LNCaP clone FGC (cell line): ENCODE measurements around the gene ZNF608.
A peak's percentile ranks its signal among the peaks of the same experiment; 100 is the strongest.

Experiments
- DNase-seq: peaks from one replicate; pipeline ENCODE4 v3.0.0-alpha.2; 2011; ENCODE audit warnings: low read depth
- H3K4me3 ChIP-seq: 2 replicates; pipeline ENCODE4 v1.5.1; 2011; ENCODE audit warnings: mild to moderate bottlenecking, low read depth, low read length, control low read depth
- TF ChIP-seq, protein P1 (sequence below): IDR thresholded peaks from 2 replicates; pipeline ENCODE4 v1.5.1; 2012; ENCODE audit warnings: mild to moderate bottlenecking; ENCODE audit not compliant: control insufficient read depth, insufficient read depth; ENCODE audit errors: extremely low read depth

ZNF608 gene

DNA sequence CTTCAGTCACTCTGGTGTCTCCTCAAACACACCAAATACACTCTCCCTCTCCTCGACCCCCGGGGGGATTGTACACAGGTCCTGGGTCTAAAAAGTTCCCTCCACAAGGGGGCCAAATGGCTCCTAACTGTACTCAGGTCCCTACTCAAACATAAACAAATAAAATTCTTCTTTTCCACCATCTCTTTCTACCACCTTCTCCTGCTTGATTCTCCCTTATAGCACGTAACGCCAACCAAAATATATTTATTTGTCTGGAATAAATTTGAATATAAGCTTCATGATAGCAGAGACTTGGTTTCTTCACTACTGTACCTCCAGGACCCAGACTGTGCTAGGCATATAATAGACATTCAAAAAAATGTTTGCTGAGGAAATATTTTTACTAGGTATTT, 21.4 kb downstream of the ZNF608 start:
- H3K4me3 ChIP-seq: no peak overlapping the region
- TF ChIP-seq, protein P1, sequence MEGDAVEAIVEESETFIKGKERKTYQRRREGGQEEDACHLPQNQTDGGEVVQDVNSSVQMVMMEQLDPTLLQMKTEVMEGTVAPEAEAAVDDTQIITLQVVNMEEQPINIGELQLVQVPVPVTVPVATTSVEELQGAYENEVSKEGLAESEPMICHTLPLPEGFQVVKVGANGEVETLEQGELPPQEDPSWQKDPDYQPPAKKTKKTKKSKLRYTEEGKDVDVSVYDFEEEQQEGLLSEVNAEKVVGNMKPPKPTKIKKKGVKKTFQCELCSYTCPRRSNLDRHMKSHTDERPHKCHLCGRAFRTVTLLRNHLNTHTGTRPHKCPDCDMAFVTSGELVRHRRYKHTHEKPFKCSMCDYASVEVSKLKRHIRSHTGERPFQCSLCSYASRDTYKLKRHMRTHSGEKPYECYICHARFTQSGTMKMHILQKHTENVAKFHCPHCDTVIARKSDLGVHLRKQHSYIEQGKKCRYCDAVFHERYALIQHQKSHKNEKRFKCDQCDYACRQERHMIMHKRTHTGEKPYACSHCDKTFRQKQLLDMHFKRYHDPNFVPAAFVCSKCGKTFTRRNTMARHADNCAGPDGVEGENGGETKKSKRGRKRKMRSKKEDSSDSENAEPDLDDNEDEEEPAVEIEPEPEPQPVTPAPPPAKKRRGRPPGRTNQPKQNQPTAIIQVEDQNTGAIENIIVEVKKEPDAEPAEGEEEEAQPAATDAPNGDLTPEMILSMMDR: no peak
- DNase-seq: no peak

GRCh38 chr5:124724357-124725039, 21.9 kb downstream of the ZNF608 start:
- H3K4me3 ChIP-seq: no peak overlapping the region
- DNase-seq: no peak
- TF ChIP-seq, protein P1: no peak

DNA sequence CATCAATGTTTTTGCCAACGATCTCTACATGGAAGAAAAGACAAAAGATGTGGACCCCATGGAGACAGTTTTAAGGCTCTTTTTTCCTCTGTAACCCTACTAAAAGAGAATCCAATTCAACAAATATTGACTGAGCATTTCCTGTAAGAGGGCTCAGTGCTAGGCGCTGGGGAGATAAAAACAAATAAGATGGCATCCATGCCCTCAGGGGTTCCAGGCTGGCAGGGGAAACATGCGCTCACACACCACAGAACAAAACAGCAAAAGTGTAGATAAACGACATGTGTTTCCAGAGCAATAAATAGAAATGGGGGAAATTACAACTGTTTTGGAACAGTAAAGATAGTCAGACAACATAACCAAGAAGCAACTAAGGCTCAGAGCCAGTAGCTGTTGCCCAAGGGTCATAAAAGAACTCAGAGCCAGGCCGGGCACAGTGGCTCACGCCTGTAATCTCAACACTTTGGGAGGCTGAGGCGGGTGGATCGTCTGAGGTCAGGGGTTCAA, 25.2 kb downstream of the ZNF608 start:
- TF ChIP-seq, protein P1: no peak
- no peak for DNase-seq
- no peak overlapping the region for H3K4me3 ChIP-seq

DNA sequence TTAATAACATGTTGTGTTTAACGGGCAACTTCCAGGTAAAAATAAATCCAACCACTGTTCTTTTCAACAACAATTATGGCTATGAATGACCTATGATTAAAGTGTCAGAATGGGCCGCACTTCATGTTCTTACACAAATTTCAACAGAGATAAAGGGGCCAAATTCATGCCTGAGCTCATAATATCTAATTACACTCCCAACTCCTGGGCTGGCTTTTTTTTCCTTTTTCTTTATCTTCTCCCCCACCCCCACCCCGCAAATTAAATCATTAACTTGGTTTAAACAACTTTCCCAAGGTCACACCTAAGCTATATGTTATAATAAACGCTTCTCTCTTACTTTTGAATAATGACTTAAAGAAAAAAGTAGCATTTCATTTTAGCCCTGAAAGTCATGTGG, 25.8 kb downstream of the ZNF608 start:
- H3K4me3 ChIP-seq: no peak overlapping the region
- TF ChIP-seq, protein P1: no peak
- no peak for DNase-seq

DNA sequence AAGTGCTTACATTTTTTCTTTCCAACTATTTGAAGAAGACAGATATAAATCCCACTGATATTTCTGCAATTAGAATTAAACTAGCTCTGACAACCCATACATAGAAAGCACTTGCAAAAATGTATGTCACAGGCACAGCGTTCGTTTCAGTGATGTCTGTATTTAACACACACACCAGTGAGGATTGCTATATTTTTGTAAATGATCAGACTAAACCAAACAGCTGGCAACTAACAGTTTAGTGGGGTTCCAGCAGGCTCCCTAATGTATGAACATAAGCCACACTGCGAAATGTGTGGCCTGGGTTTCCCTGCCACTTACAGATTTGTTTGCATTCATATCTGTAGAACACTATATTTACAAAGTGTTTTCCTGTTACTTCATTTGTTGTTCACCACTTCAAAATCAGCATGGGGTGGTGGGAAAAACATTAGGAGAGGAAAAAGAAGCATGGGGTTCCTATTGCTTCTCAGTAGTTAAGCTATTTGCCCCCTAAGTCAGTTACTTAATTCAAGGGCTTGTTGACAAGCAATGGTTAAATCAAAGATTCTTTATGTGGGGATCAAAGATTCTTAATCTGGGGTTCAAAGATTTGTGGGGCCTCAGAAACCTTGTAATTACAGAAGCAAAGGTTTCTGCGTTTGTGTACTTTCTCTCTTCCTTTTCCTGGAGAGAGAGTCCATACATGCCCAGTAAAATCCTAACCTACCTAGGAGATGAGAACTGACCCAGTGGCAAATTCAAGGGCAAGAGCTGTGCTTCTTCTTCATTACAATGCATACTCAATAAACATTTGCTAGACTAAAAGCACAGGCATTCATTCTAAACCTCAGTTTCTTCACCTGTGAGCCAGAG, 27.1 kb downstream of the ZNF608 start:
- no peak for DNase-seq
- no peak overlapping the region for H3K4me3 ChIP-seq
- TF ChIP-seq, protein P1: no peak

DNA sequence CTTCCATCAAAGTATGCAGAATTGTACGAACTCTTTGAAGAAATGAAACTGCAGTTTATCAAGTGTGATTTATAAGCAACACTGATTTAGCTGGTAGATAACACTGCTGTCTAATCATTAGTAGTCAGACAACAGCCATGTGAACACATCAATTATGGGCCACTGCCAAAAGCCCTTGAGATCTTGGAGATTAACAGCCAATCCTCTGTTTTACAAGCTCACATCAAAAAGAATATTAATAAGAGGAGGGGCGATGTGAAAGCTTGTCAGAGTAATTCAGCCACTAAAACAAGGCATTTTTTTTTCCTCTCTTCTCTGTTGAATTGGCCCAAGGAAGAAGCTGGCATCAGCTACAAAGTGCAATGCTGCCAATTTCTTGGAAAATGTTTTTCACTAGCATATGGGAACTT, 28.1 kb downstream of the ZNF608 start:
- DNase-seq: peak; percentile 71
- no peak overlapping the region for H3K4me3 ChIP-seq
- TF ChIP-seq, protein P1: no peak
